Testis (tissue), 3 donors: Measurements from ENCODE around the gene GALR2. TPM values are rescaled to one million over a fixed set of nuclear protein-coding genes. Genes with fewer than 3 reads are reported as not detected.

Source experiments
- DNase-seq: peaks from one replicate; pipeline ENCODE4 v3.0.0-alpha.2; 2019
- H3K27ac ChIP-seq, 2 donors: fragments of 200-600 bp; sonication (generic); one replicate each; pipeline ENCODE4 v1.5.1; 2019
- H3K27me3 ChIP-seq: fragments of 200-600 bp; sonication (generic); one replicate; pipeline ENCODE4 v1.5.1; 2019
- H3K36me3 ChIP-seq: fragments of 200-600 bp; sonication (generic); one replicate; pipeline ENCODE4 v1.5.1; 2017; ENCODE audit warnings: low read depth; ENCODE audit errors: missing control alignments
- H3K4me1 ChIP-seq: fragments of 200-600 bp; sonication (generic); one replicate; pipeline ENCODE4 v1.5.1; 2019
- H3K4me3 ChIP-seq, 2 donors: fragments of 200-600 bp; sonication (generic); one replicate each; pipeline ENCODE4 v1.5.1; 2017 to 2019
- H3K9me3 ChIP-seq: fragments of 200-600 bp; sonication (generic); one replicate; pipeline ENCODE4 v1.5.1; 2017
- CTCF ChIP-seq, 3 experiments: fragments of 450-650 bp in 2 of 3; fragments of 200-600 bp in 1 of 3; sonication (generic) in 1 of 3; IDR thresholded peaks; one replicate each; pipeline ENCODE4 v1.5.1; 2016 to 2019; ENCODE audit warnings: antibody characterized with exemption in 3 of 3, mild to moderate bottlenecking in 2 of 3, moderate library complexity in 1 of 3
- POLR2A ChIP-seq: fragments of 450-650 bp; IDR thresholded peaks from one replicate; pipeline ENCODE4 v1.6.1; 2017; ENCODE audit warnings: antibody characterized with exemption, mild to moderate bottlenecking, moderate library complexity
- WGBS, 2 donors: methylation state at CpG; one replicate each; pipeline ENCODE4 v1.1.5; 2018; 5-methylcytosine and 5-hydroxymethylcytosine counted together
- intact Hi-C: fragments of 100-400 bp; cut with DNase I; formaldehyde crosslinking; loops from one replicate; pipeline ENCODE4 v1.15.1; 2023; ENCODE audit warnings: low total_unique reads
- polyA plus RNA-seq: library from polyadenylated mRNA; stranded (reverse); fragments of 350-450 nt; fragmentation: Illumina TruSeq; extraction: RNeasy Lipid Tissue Mini Kit (QIAGEN cat#74804); gene quantifications from one replicate; pipeline ENCODE4 v1.2.3, GENCODE V29; 2014; ENCODE audit warnings: low read depth, low replicate concordance; ENCODE audit not compliant: insufficient read depth
- total RNA-seq, 2 donors: library from RNA; depleted of rRNA; stranded (reverse); fragments of >200 nt; gene quantifications; one replicate each; pipeline ENCODE4 v1.2.3, GENCODE V29; 2016

The GALR2 gene
- total and polyA plus RNA-seq, 3 donors from 2014 or later: 0.31 to 1.6 (median 0.47) TPM

GRCh38 chr17:76087531-76087930 lies 12.9 kb downstream of the GALR2 start:
- no peaks in the 10 kb centered on the region for H3K4me1 ChIP-seq
- no peak overlapping the region for H3K27ac ChIP-seq
- no peaks in the 10 kb centered on the region for H3K9me3 ChIP-seq
- 87 to 92% methylated on average over 4 to 11 of the region's 11 CpGs for WGBS, 2 donors
- H3K4me3 ChIP-seq: no peak overlapping the region
- no peak for DNase-seq
- H3K27me3 ChIP-seq: no peaks in the 10 kb centered on the region
- TF ChIP-seq CTCF (IDR thresholded peaks at IDR 0.05) (no peak), POLR2A (no peak)
- H3K36me3 ChIP-seq: no peaks in the 10 kb centered on the region
- intact Hi-C loops: no loop called here

DNA sequence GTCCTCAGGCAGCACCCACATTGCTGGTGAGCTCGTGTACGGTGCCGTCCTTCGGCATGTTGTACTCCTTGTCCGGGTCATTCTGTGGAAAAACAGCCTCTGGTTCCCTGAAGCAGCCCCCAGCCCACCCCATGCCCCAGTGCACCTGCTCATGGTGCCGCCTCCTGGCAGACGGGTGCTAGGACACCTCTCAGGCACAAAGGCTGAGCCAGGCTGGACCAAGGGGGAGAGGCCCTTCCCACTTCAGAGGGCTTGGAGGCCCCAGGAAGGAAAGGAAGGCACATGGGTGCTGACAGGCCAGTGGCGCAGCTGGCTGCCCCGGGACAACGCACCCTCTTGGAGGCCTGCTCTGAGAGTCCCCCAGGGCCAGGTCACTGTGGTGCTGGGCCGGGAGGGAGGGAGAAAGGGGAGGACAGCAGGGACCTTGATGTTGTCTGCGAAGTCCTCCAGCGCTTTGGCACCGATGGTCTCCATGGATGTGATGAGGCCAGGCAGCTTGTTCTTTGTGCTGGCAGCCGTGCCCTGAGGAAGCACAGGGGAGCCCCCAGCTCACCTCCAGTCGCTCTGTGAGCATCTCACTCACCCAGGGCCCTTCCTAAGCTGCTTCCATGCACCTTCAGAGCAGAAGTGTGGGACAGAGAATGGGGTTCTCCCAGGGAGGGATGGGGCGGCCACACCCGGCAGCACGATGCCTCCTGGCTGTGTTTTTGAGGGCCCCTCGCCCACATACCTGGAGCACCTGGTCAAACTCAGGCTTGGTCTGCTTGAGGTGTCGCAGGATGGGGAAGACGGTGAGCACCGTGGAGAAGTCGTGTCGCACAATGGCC lies 13.7 kb downstream of the GALR2 start:
- no peak overlapping the region for H3K27ac ChIP-seq
- no peaks in the 10 kb centered on the region for H3K27me3 ChIP-seq
- H3K4me1 ChIP-seq: no peaks in the 10 kb centered on the region
- no peaks in the 10 kb centered on the region for H3K9me3 ChIP-seq
- TF ChIP-seq POLR2A (no peak), CTCF (IDR thresholded peaks at IDR 0.05) (no peak)
- DNase-seq: no peak
- H3K36me3 ChIP-seq: no peaks in the 10 kb centered on the region
- no peak overlapping the region for H3K4me3 ChIP-seq
- intact Hi-C loops: no loop called here
- 93 to 97% methylated on average over 15 to 25 of the region's 25 CpGs for WGBS, 2 donors

- intact Hi-C loops: no loop called here
- H3K27ac ChIP-seq: no peak overlapping the region
- H3K4me1 ChIP-seq: no peaks in the 10 kb centered on the region
- no peak for DNase-seq
- H3K9me3 ChIP-seq: no peaks in the 10 kb centered on the region
- H3K4me3 ChIP-seq: no peak overlapping the region
- no peak for TF ChIP-seq POLR2A
- no peak for TF ChIP-seq CTCF (IDR thresholded peaks at IDR 0.05)
- H3K27me3 ChIP-seq: no peaks in the 10 kb centered on the region
- 94 to 96% methylated on average over 12 to 25 of the region's 25 CpGs for WGBS, 2 donors
- no peaks in the 10 kb centered on the region for H3K36me3 ChIP-seq
These were observed 14.4 kb downstream of the GALR2 start for GRCh38 chr17:76088868-76089576.

- DNase-seq: no peak
- no peaks in the 10 kb centered on the region for H3K9me3 ChIP-seq
- TF ChIP-seq POLR2A: no peak
- TF ChIP-seq CTCF (IDR thresholded peaks at IDR 0.05): no peak
- H3K36me3 ChIP-seq: no peaks in the 10 kb centered on the region
- H3K4me3 ChIP-seq: no peak overlapping the region
- WGBS, 2 donors: 93 to 100% methylated on average over 1 to 32 of the region's 32 CpGs
- H3K27ac ChIP-seq: no peak overlapping the region
- intact Hi-C loops: no loop called here
- H3K4me1 ChIP-seq: no peaks in the 10 kb centered on the region
- no peaks in the 10 kb centered on the region for H3K27me3 ChIP-seq
These were observed 15.3 kb downstream of the GALR2 start for GRCh38 chr17:76089680-76090516.
